AG09319 (cell line): ENCODE data around the gene OR52I1.
A peak's percentile ranks its signal among the peaks of the same experiment; 100 is the strongest.

Source experiments
- DNase-seq: peaks from one replicate; pipeline ENCODE4 v3.0.0-alpha.2; 2010; ENCODE audit warnings: low read depth; ENCODE audit errors: extremely low read depth
- TF ChIP-seq, protein P1 (sequence below): IDR thresholded peaks from 2 replicates; pipeline ENCODE4 v1.5.1; 2011; ENCODE audit warnings: low read depth, mild to moderate bottlenecking, inconsistent platforms, low read length, moderate library complexity

Gene OR52I1

DNA sequence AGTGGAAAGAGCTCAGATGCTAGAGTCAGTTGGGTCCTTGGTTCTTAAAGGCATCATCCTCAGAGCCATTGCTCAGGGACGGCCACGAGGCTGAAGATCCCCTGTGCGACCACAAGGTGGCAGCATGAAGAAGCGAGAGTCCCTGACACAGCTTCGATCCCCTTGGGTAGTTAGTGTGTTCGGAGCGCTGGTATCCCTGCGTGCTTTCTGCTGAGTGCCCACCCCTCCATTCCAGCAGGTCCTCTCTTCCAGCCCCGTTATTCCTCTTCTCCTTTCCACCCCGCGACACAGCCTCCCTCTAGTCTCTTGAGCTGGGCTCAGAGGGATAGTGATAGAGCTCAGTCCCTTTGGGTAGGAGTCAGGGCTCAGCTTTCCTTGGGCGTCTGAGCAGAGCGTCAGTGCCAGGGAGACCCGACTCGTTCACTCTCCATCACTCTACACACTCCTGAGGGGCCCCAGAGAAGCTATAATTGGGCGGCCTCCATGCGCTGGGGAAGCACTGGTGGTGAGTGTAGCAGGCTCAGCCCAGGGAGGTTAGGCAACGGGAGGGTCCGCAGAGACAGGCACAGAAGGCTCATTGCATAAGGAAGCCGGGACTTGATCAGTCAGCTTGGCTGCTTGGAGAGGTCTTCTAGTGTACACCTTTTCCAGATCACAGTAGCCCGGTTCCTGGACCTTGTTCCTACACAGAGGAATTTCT is 43.3 kb downstream of the OR52I1 start, which contains the start of gene OR51D1:
Gene OR51D1 (plus strand): TSS at position 516 of the 700 bp plus-strand sequence. CDS start 2,314 bp downstream, outside the sequence.
- DNase-seq: peak; percentile 32
- TF ChIP-seq, protein P1, sequence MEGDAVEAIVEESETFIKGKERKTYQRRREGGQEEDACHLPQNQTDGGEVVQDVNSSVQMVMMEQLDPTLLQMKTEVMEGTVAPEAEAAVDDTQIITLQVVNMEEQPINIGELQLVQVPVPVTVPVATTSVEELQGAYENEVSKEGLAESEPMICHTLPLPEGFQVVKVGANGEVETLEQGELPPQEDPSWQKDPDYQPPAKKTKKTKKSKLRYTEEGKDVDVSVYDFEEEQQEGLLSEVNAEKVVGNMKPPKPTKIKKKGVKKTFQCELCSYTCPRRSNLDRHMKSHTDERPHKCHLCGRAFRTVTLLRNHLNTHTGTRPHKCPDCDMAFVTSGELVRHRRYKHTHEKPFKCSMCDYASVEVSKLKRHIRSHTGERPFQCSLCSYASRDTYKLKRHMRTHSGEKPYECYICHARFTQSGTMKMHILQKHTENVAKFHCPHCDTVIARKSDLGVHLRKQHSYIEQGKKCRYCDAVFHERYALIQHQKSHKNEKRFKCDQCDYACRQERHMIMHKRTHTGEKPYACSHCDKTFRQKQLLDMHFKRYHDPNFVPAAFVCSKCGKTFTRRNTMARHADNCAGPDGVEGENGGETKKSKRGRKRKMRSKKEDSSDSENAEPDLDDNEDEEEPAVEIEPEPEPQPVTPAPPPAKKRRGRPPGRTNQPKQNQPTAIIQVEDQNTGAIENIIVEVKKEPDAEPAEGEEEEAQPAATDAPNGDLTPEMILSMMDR: peak; percentile 94

DNA sequence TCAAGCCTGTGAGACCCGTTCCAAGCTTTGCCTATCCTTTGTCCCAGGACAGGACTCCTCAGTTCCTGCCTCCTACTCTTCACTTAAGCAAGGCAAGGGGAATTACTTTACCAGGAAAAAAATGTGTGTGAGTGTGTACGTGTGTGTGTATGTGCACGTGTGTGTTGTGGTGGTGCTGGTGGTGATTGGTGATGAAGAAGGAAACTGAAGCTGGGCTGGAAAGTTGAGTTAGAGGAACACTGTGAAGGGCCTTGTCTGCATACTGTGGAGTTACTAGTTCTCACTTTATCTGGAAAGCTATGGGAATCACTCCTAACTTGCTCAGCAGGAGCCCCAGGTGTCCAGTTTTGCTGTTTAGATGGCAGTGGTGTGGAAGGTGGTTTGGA is 43.8 kb downstream of the OR52I1 start:
- DNase-seq: no peak
- TF ChIP-seq, protein P1: no peak

DNA sequence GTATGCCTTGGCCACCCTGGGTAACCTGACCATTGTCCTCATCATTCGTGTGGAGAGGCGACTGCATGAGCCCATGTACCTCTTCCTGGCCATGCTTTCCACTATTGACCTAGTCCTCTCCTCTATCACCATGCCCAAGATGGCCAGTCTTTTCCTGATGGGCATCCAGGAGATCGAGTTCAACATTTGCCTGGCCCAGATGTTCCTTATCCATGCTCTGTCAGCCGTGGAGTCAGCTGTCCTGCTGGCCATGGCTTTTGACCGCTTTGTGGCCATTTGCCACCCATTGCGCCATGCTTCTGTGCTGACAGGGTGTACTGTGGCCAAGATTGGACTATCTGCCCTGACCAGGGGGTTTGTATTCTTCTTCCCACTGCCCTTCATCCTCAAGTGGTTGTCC is 46.1 kb downstream of the OR52I1 start:
- TF ChIP-seq, protein P1: no peak
- no peak for DNase-seq

DNA sequence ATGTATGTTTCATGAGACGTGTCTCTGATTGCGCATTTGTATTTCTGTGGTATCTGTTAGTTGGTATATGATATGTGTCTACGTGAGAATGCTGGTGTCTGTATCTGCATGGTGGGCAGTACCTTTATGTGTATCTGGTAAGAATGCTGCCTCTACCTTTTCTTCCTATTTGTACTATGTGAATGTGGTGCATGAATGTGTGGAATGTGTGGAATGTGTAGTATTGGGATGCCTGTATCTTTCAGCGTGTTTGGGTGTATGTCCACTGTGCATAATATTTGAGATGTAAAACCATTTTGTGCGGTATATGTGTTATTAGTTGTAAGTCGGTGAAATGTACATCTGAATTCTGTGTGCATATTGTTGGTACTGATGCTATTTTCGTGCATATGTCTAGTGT is 47.7 kb downstream of the OR52I1 start:
- TF ChIP-seq, protein P1: no peak
- DNase-seq: no peak

DNA sequence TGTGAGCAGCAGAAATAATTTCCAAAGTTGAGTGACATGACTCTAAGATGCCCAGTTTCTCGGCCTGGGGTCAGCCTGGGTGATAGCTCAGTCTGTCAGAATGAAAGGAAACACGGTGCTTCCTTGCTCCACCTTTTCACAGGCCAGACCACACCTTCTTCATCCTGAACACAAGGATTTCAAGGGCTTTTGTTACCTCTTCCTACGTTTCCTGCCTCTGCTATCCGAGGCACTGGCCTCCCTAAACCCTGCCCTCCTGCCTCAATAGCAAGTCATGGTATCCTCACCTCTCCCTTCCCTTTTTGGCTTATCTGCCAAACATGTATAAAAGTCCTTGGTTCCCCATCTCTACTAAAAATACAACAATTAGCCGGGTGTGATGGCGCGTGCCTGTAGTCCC is 48.2 kb downstream of the OR52I1 start:
- no peak for DNase-seq
- TF ChIP-seq, protein P1: no peak

DNA sequence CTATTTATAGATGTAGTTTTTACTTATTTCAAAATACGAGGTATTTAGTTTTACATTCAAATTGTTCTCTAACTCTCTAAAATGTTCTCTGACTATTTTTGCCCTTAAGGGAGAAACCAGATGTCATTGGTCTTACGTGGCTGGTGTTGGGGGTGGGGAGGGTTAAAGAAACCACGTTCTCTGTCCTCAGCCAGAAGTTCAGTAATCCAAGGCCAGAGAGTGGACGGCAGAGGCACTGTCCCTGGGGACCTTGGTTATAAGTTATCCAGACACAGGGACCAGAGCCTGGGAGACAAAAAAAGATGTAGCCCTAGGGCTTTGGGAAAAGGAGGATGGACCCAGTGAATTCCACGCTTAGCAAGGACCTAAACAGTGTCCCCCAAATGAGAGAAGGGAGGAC is 49.2 kb downstream of the OR52I1 start:
- TF ChIP-seq, protein P1: no peak
- DNase-seq: no peak

DNA sequence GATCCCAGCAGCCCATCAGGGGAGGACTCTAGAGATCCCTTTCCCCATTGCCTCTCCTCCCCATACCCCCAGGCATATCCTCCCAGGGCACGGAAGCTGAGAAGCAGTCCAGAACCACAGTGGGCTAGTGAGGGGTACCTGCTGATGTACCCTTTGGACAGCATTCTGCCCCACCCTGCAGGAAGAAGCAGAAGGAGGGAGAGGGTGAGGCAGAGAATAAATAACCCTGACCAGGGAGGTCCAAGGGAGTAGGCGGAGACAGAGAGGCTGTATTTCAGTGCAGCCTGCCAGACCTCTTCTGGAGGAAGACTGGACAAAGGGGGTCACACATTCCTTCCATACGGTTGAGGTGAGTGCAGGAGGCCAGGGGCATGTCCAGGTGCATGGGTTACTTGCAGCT is 49.8 kb downstream of the OR52I1 start, which contains the start of gene OR51E1:
Gene OR51E1 (plus strand): TSS at position 301 of the 400 bp plus-strand sequence. CDS start 8,545 bp downstream, outside the sequence.
- TF ChIP-seq, protein P1: no peak
- DNase-seq: no peak
